ENCODE data around the gene LDLRAP1. TPM values are rescaled to one million over a fixed set of nuclear protein-coding genes. Genes with fewer than 3 reads are reported as not detected.

LDLRAP1 gene
- polyA plus RNA-seq, 1 donor = 11.5 TPM

- DNase-seq (ENCODE audit: low read depth) = no peak
These were observed 391 bp upstream of the LDLRAP1 start for GRCh38 chr1:25543005-25543424.

- DNase-seq (ENCODE audit: low read depth) = no peak
These were observed 898 bp downstream of the LDLRAP1 start for GRCh38 chr1:25544243-25544764.

GRCh38 chr1:25544819-25545218 is 1.4 kb downstream of the LDLRAP1 start:
- no peak for DNase-seq (ENCODE audit: low read depth)

- DNase-seq (ENCODE audit: low read depth) = no peak
These were observed 2.4 kb downstream of the LDLRAP1 start for GRCh38 chr1:25545767-25546166.

- DNase-seq (ENCODE audit: low read depth) = no peak
These were observed 2.8 kb downstream of the LDLRAP1 start for GRCh38 chr1:25546193-25546592.

GRCh38 chr1:25548601-25549000 is 5.2 kb downstream of the LDLRAP1 start:
- DNase-seq (ENCODE audit: low read depth) = no peak

- DNase-seq (ENCODE audit: low read depth) = no peak
These were observed 6.1 kb downstream of the LDLRAP1 start for GRCh38 chr1:25549273-25550154.

GRCh38 chr1:25550155-25550506 is 6.7 kb downstream of the LDLRAP1 start:
- no peak for DNase-seq (ENCODE audit: low read depth)

GRCh38 chr1:25550683-25551310 is 7.4 kb downstream of the LDLRAP1 start:
- no peak for DNase-seq (ENCODE audit: low read depth)

- DNase-seq (ENCODE audit: low read depth) = no peak
These were observed 10.5 kb downstream of the LDLRAP1 start for GRCh38 chr1:25553749-25554429.

GRCh38 chr1:25554430-25554780 is 11.0 kb downstream of the LDLRAP1 start:
- no peak for DNase-seq (ENCODE audit: low read depth)

- no peak for DNase-seq (ENCODE audit: low read depth)
These were observed 11.7 kb downstream of the LDLRAP1 start for GRCh38 chr1:25554886-25555752.

- no peak for DNase-seq (ENCODE audit: low read depth)
These were observed 12.3 kb downstream of the LDLRAP1 start for GRCh38 chr1:25555753-25556092.

GRCh38 chr1:25556132-25556670 is 12.8 kb downstream of the LDLRAP1 start:
- DNase-seq (ENCODE audit: low read depth) = no peak

- DNase-seq (ENCODE audit: low read depth) = no peak
These were observed 13.5 kb downstream of the LDLRAP1 start for GRCh38 chr1:25556791-25557476.

GRCh38 chr1:25557543-25557942 is 14.1 kb downstream of the LDLRAP1 start:
- DNase-seq (ENCODE audit: low read depth) = no peak

- DNase-seq (ENCODE audit: low read depth) = no peak
These were observed 15.6 kb downstream of the LDLRAP1 start for GRCh38 chr1:25559031-25559430.

GRCh38 chr1:25560001-25560400 is 16.6 kb downstream of the LDLRAP1 start:
- no peak for DNase-seq (ENCODE audit: low read depth)

GRCh38 chr1:25560788-25561187 is 17.4 kb downstream of the LDLRAP1 start:
- no peak for DNase-seq (ENCODE audit: low read depth)

GRCh38 chr1:25561421-25562100 is 18.2 kb downstream of the LDLRAP1 start:
- DNase-seq (ENCODE audit: low read depth) = no peak
